Panc1 (cell line): ENCODE measurements around the gene PLA2G5. TPM values are rescaled to one million over a fixed set of nuclear protein-coding genes. Genes with fewer than 3 reads are reported as not detected.

Experiments
- ATAC-seq: fragments of 200-7000 bp; cut with Tn5 transposase; 2 replicates; pipeline ENCODE4 v1.9.1; 2020; ENCODE audit warnings: mild to moderate bottlenecking, moderate library complexity
- BruUV-seq: library from RNA; stranded (reverse); fragments of 400-500 nt; replicated peaks from 2 replicates; lab custom pipeline; 2021; lab: Mats Ljungman, UMichigan
- CTCF ChIA-PET: fragments of 300-600 bp; sonication (Branson Sonifier 250); formaldehyde crosslinking; loops from one replicate; lab custom pipeline; 2022; ENCODE audit warnings: antibody characterized with exemption; lab: Charles Lee
- POLR2A ChIA-PET: fragments of 300-600 bp; sonication (Branson Sonifier 250); formaldehyde crosslinking; loops from one replicate; lab custom pipeline; 2022; ENCODE audit warnings: antibody characterized with exemption; lab: Charles Lee
- DNase-seq: peaks from one replicate; pipeline ENCODE4 v3.0.0-alpha.2; 2010; ENCODE audit warnings: low read depth, low spot score
- H3K27ac ChIP-seq: 2 replicates; pipeline ENCODE4 v1.5.1; 2011; ENCODE audit warnings: mild to moderate bottlenecking, low read length, inconsistent platforms
- H3K27me3 ChIP-seq: fragments of 200-500 bp; sonication (Bioruptor generic); 2 replicates; pipeline ENCODE4 v1.6.0; 2014; ENCODE audit warnings: low read length, inconsistent platforms; ENCODE audit not compliant: control insufficient read depth, insufficient read depth
- H3K36me3 ChIP-seq: fragments of 200-500 bp; sonication (Bioruptor generic); 2 replicates; pipeline ENCODE4 v1.5.1; 2014; ENCODE audit warnings: inconsistent platforms, mild to moderate bottlenecking, low read length, moderate library complexity; ENCODE audit not compliant: control insufficient read depth, insufficient read depth
- H3K4me1 ChIP-seq: 2 replicates; pipeline ENCODE4 v1.5.1; 2011; ENCODE audit warnings: inconsistent platforms, mild to moderate bottlenecking, low read length, moderate library complexity; ENCODE audit not compliant: control insufficient read depth, insufficient read depth
- H3K4me3 ChIP-seq, 2 experiments: 2 replicates each; pipeline ENCODE4 v1.5.1; 2011 to 2012; ENCODE audit warnings: low read depth in 2 of 2, low read length in 2 of 2, mild to moderate bottlenecking in 2 of 2, inconsistent platforms in 1 of 2, moderate library complexity in 1 of 2
- H3K9me3 ChIP-seq: fragments of 200-500 bp; sonication (Bioruptor generic); 2 replicates; pipeline ENCODE4 v1.5.1; 2014; ENCODE audit warnings: low read depth, mild to moderate bottlenecking, inconsistent platforms, low read length, moderate library complexity; ENCODE audit not compliant: control insufficient read depth, insufficient read depth
- CTCF ChIP-seq: fragments of 450-650 bp; IDR thresholded peaks from 2 replicates; pipeline ENCODE4 v1.5.1; 2017; ENCODE audit warnings: mild to moderate bottlenecking
- POLR2AphosphoS5 ChIP-seq: IDR thresholded peaks from 2 replicates; pipeline ENCODE4 v1.6.1; 2012; ENCODE audit warnings: mild to moderate bottlenecking, low read depth, low read length, moderate library complexity
- REST ChIP-seq, 2 experiments: IDR thresholded peaks; 2 replicates each; pipeline ENCODE4 v1.6.1; 2011 to 2012; ENCODE audit warnings: low read depth in 2 of 2, control low read depth in 1 of 2, low read length in 1 of 2, mild to moderate bottlenecking in 1 of 2, moderate library complexity in 1 of 2; ENCODE audit not compliant: insufficient read depth in 1 of 2
- SIN3A ChIP-seq: IDR thresholded peaks from 2 replicates; pipeline ENCODE4 v1.6.1; 2012; ENCODE audit warnings: low read depth, mild to moderate bottlenecking, low read length, moderate library complexity, borderline replicate concordance; ENCODE audit not compliant: insufficient read depth
- TCF7L2 ChIP-seq: IDR thresholded peaks from 2 replicates; pipeline ENCODE4 v1.6.1; 2011; ENCODE audit warnings: mild to moderate bottlenecking, low read depth, low read length, inconsistent platforms
- in situ Hi-C: cut with HindIII; loops from 2 replicates; pipeline ENCODE4 v1.10.0; 2016; ENCODE audit warnings: low sequenced_read_pairs, low pct_unique_long_range_greater_than_20kb
- intact Hi-C: fragments of 100-400 bp; cut with micrococcal nuclease; formaldehyde crosslinking; loops from one replicate; pipeline ENCODE4 v1.10.0; 2022; ENCODE audit not compliant: unreplicated experiment
- total RNA-seq: library from RNA; stranded (reverse); gene quantifications from one replicate; pipeline ENCODE4 v1.2.1, GENCODE V29; 2021; ENCODE audit not compliant: unreplicated experiment

PLA2G5 gene
- total RNA-seq, 1 experiment from 2014 or later, result not detected

GRCh38 chr1:20035114-20035513, 34.9 kb upstream of the PLA2G5 start:
- no peak overlapping the region for H3K4me3 ChIP-seq
- no peak overlapping the region for H3K27ac ChIP-seq
- no peak for TF ChIP-seq TCF7L2
- TF ChIP-seq POLR2AphosphoS5, result no peak
- H3K36me3 ChIP-seq, result no peaks in the 10 kb centered on the region
- intact Hi-C loops, result no loop called here
- DNase-seq (no peak), ATAC-seq (no peak)
- peaks cover 7% of the 10 kb centered on the region; the same call in 1 of the 2 replicates for H3K27me3 ChIP-seq
- no peaks in the 10 kb centered on the region for H3K4me1 ChIP-seq
- in situ Hi-C loops, result no loop called here
- ChIA-PET CTCF (no interaction called here), POLR2A (no interaction called here)
- H3K9me3 ChIP-seq, result no peaks in the 10 kb centered on the region
- BruUV-seq, result no TSS peak

- Histone ChIP-seq H3K27ac (no peak overlapping the region), H3K27me3 (peaks cover 7% of the 10 kb centered on the region; the same call in 1 of the 2 replicates), H3K9me3 (no peaks in the 10 kb centered on the region), H3K36me3 (no peaks in the 10 kb centered on the region), H3K4me3 (no peak overlapping the region), H3K4me1 (no peaks in the 10 kb centered on the region)
- intact Hi-C loops (no loop called here), in situ Hi-C loops (no loop called here)
- DNase-seq (no peak), ATAC-seq (no peak)
- ChIA-PET CTCF (no interaction called here), POLR2A (no interaction called here)
- no TSS peak for BruUV-seq
- TF ChIP-seq REST (IDR thresholded peaks at IDR 0.05; ENCODE audit: insufficient read depth in 1 of 2, low read depth in 2 of 2, low read length in 1 of 2), result no peak
These were observed 32.1 kb upstream of the PLA2G5 start for GRCh38 chr1:20037877-20038276.

GRCh38 chr1:20047096-20047495, 22.9 kb upstream of the PLA2G5 start:
- no peaks in the 10 kb centered on the region for H3K36me3 ChIP-seq
- CTCF ChIA-PET, result no interaction called here
- intact Hi-C loops (no loop called here), in situ Hi-C loops (no loop called here)
- TF ChIP-seq REST (IDR thresholded peaks at IDR 0.05; ENCODE audit: insufficient read depth in 1 of 2, low read depth in 2 of 2, low read length in 1 of 2) (no peak), TCF7L2 (no peak), POLR2AphosphoS5 (no peak), CTCF (no peak), SIN3A (no peak)
- no peak overlapping the region for H3K4me3 ChIP-seq
- no peak overlapping the region for H3K27ac ChIP-seq
- no TSS peak for BruUV-seq
- H3K9me3 ChIP-seq, result peaks cover 27% of the 10 kb centered on the region; the same call in 1 of the 2 replicates
- no peaks in the 10 kb centered on the region for H3K4me1 ChIP-seq
- POLR2A ChIA-PET, result no interaction called here
- H3K27me3 ChIP-seq, result no peaks in the 10 kb centered on the region; the same call in 1 of the 2 replicates
- DNase-seq (no peak), ATAC-seq (no peak)
